WTC11 (cell line): ENCODE results near the gene INSL3. TPM values are rescaled to one million over a fixed set of nuclear protein-coding genes. Genes with fewer than 3 reads are reported as not detected.

Experiments used
- ATAC-seq: fragments of 200-7000 bp; cut with Tn5 transposase; 2 replicates; pipeline ENCODE4 v1.10.0; 2021; ENCODE audit warnings: mild to moderate bottlenecking, moderate library complexity
- CTCF ChIA-PET: fragments of 300-600 bp; sonication (Branson Sonifier 250); formaldehyde crosslinking; loops from one replicate; lab custom pipeline; 2021; ENCODE audit warnings: antibody characterized with exemption; lab: Charles Lee
- POLR2A ChIA-PET: fragments of 350-600 bp; sonication (Branson Sonifier 250); formaldehyde crosslinking; loops from one replicate; lab custom pipeline; 2021; ENCODE audit warnings: antibody characterized with exemption; lab: Charles Lee
- DNase-seq: peaks from one replicate; pipeline ENCODE4 v3.0.0; 2021; ENCODE audit warnings: low spot score
- H3K27ac Mint-ChIP-seq: 2 replicates; pipeline ENCODE4 v1.8.0; 2021; ENCODE audit warnings: mixed read lengths
- H3K27me3 Mint-ChIP-seq: 2 replicates; pipeline ENCODE4 v1.8.0; 2021; ENCODE audit warnings: low read depth, mild to moderate bottlenecking, moderate library complexity, mixed read lengths
- H3K36me3 Mint-ChIP-seq: 2 replicates; pipeline ENCODE4 v1.8.0; 2021; ENCODE audit warnings: mixed read lengths
- H3K4me1 Mint-ChIP-seq: 2 replicates; pipeline ENCODE4 v1.8.0; 2022; ENCODE audit warnings: mixed read lengths
- H3K4me3 Mint-ChIP-seq: 2 replicates; pipeline ENCODE4 v1.8.0; 2021; ENCODE audit warnings: mild to moderate bottlenecking, moderate library complexity, mixed read lengths
- H3K9me3 Mint-ChIP-seq: 2 replicates; pipeline ENCODE4 v1.8.0; 2021; ENCODE audit warnings: mixed read lengths
- ETV6 ChIP-seq: sonication (generic); formaldehyde crosslinking; IDR thresholded peaks from 2 replicates; pipeline ENCODE4 v1.8.1; 2022; ENCODE audit warnings: mild to moderate bottlenecking, missing genetic modification reagents
- FOXP1 ChIP-seq: sonication (generic); formaldehyde crosslinking; IDR thresholded peaks from 2 replicates; pipeline ENCODE4 v1.8.0; 2022; ENCODE audit warnings: missing genetic modification reagents, mild to moderate bottlenecking, moderate library complexity, borderline replicate concordance
- JAZF1 ChIP-seq: fragments of 250-450 bp; sonication (Bioruptor Pico); IDR thresholded peaks from 2 replicates; pipeline ENCODE4 v1.9.0; 2021; ENCODE audit warnings: moderate library complexity, mild to moderate bottlenecking, inconsistent platforms
- NR2C2 ChIP-seq: sonication (generic); formaldehyde crosslinking; IDR thresholded peaks from 2 replicates; pipeline ENCODE4 v1.8.0; 2022; ENCODE audit warnings: mild to moderate bottlenecking, missing genetic modification reagents
- NR3C1 ChIP-seq: sonication (generic); formaldehyde crosslinking; conservative IDR thresholded peaks from 2 replicates; pipeline ENCODE4 v1.8.1; 2023; ENCODE audit warnings: low read depth, mild to moderate bottlenecking, missing genetic modification reagents
- PRDM15 ChIP-seq: sonication (generic); formaldehyde crosslinking; IDR thresholded peaks from 2 replicates; pipeline ENCODE4 v1.8.0; 2022; ENCODE audit warnings: missing genetic modification reagents
- RORB ChIP-seq: fragments of 250-450 bp; sonication (Bioruptor Pico); IDR thresholded peaks from 2 replicates; pipeline ENCODE4 v1.9.0; 2021; ENCODE audit warnings: mild to moderate bottlenecking
- SMAD3 ChIP-seq: sonication (generic); formaldehyde crosslinking; IDR thresholded peaks from 2 replicates; pipeline ENCODE4 v1.8.0; 2022; ENCODE audit warnings: missing genetic modification reagents, mild to moderate bottlenecking, borderline replicate concordance
- SMAD4 ChIP-seq: sonication (generic); formaldehyde crosslinking; IDR thresholded peaks from 2 replicates; pipeline ENCODE4 v1.8.0; 2022; ENCODE audit warnings: mild to moderate bottlenecking, missing genetic modification reagents
- SP1 ChIP-seq: sonication (generic); formaldehyde crosslinking; conservative IDR thresholded peaks from 2 replicates; pipeline ENCODE4 v1.8.1; 2022; ENCODE audit warnings: missing genetic modification reagents
- ZNF532 ChIP-seq: fragments of 250-450 bp; sonication (Bioruptor Pico); IDR thresholded peaks from 2 replicates; pipeline ENCODE4 v1.9.0; 2021; ENCODE audit warnings: mild to moderate bottlenecking, borderline replicate concordance
- total RNA-seq: library from RNA; stranded (reverse); gene quantifications from 3 replicates; pipeline ENCODE4 v1.2.3, GENCODE V29; 2021
- TF ChIP-seq, protein P1 (sequence below): sonication (generic); formaldehyde crosslinking; IDR thresholded peaks from 2 replicates; pipeline ENCODE4 v1.8.1; 2023; ENCODE audit warnings: mild to moderate bottlenecking, missing genetic modification reagents, moderate library complexity
- TF ChIP-seq, protein P2 (sequence below): sonication (generic); formaldehyde crosslinking; IDR thresholded peaks from 2 replicates; pipeline ENCODE4 v1.8.1; 2023; ENCODE audit warnings: mild to moderate bottlenecking, missing genetic modification reagents
- TF ChIP-seq, protein P3 (sequence below): fragments of 250-450 bp; sonication (Bioruptor Pico); IDR thresholded peaks from 2 replicates; pipeline ENCODE4 v1.9.0; 2021; ENCODE audit warnings: mild to moderate bottlenecking
- TF ChIP-seq, protein P4 (sequence below): fragments of 250-450 bp; sonication (Bioruptor Pico); IDR thresholded peaks from 2 replicates; pipeline ENCODE4 v1.9.0; 2021; ENCODE audit warnings: moderate library complexity, mild to moderate bottlenecking, inconsistent platforms, borderline replicate concordance
- TF ChIP-seq, protein P5 (sequence below): fragments of 250-450 bp; sonication (Bioruptor Pico); IDR thresholded peaks from 2 replicates; pipeline ENCODE4 v1.8.0; 2021; ENCODE audit warnings: mild to moderate bottlenecking

INSL3 gene
- total RNA-seq, 1 experiment from 2014 or later, result 0.79 TPM

- ChIA-PET POLR2A (no interaction called here), CTCF (no interaction called here)
- no peaks in the 10 kb centered on the region for H3K9me3 Mint-ChIP-seq
- H3K36me3 Mint-ChIP-seq, result no peaks in the 10 kb centered on the region
- no peaks in the 10 kb centered on the region for H3K4me1 Mint-ChIP-seq
- H3K27me3 Mint-ChIP-seq, result no peaks in the 10 kb centered on the region; the same call in 1 of the 2 replicates
- DNase-seq, result no peak
- no peak for ATAC-seq
- no peak overlapping the region for H3K4me3 Mint-ChIP-seq
- no peak overlapping the region for H3K27ac Mint-ChIP-seq
- no peak for TF ChIP-seq NR3C1 (CRISPR knock-in tag)
- TF ChIP-seq NR2C2, result no peak
- TF ChIP-seq JAZF1 (CRISPR knock-in tag), result no peak
- TF ChIP-seq RORB (CRISPR knock-in tag), result no peak
- TF ChIP-seq FOXP1 (CRISPR knock-in tag), result no peak
- TF ChIP-seq PRDM15, result no peak
- no peak for TF ChIP-seq SP1 (CRISPR knock-in tag)
- no peak for TF ChIP-seq SMAD3 (CRISPR knock-in tag)
- TF ChIP-seq, protein P1, sequence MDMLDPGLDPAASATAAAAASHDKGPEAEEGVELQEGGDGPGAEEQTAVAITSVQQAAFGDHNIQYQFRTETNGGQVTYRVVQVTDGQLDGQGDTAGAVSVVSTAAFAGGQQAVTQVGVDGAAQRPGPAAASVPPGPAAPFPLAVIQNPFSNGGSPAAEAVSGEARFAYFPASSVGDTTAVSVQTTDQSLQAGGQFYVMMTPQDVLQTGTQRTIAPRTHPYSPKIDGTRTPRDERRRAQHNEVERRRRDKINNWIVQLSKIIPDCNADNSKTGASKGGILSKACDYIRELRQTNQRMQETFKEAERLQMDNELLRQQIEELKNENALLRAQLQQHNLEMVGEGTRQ (CRISPR knock-in tag), result no peak
- TF ChIP-seq ZNF532 (CRISPR knock-in tag), result no peak
- TF ChIP-seq, protein P2, sequence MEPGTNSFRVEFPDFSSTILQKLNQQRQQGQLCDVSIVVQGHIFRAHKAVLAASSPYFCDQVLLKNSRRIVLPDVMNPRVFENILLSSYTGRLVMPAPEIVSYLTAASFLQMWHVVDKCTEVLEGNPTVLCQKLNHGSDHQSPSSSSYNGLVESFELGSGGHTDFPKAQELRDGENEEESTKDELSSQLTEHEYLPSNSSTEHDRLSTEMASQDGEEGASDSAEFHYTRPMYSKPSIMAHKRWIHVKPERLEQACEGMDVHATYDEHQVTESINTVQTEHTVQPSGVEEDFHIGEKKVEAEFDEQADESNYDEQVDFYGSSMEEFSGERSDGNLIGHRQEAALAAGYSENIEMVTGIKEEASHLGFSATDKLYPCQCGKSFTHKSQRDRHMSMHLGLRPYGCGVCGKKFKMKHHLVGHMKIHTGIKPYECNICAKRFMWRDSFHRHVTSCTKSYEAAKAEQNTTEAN (CRISPR knock-in tag), result no peak
These were observed 14.4 kb downstream of the INSL3 start for GRCh38 chr19:17806945-17807344.

DNA sequence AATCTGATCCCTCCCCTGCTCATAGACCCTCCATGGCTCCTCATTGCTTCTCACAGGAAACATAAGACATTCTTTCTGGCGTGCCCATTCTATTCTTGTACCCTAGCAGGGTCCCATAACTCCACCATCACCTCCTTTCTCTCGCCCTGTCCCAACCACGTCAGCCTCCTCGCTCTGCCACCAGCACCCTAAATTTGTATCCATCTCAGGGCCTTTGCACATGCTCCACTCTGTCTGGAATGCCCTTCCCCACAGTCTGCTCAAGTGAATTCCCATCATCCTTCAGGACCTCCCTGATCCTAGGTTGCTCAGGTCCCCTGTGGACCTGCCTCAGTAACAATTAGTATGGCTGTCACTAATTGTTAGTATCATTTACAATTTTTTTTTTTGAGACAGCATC lies 15.9 kb downstream of the INSL3 start:
- no peak for ATAC-seq
- no peaks in the 10 kb centered on the region for H3K36me3 Mint-ChIP-seq
- H3K27ac Mint-ChIP-seq, result no peak overlapping the region
- POLR2A ChIA-PET, result no interaction called here
- no peak overlapping the region for H3K4me3 Mint-ChIP-seq
- H3K27me3 Mint-ChIP-seq, result no peaks in the 10 kb centered on the region; the same call in 1 of the 2 replicates
- DNase-seq, result no peak
- CTCF ChIA-PET, result interaction anchor here (0.8 to 1.8 kb wide), 3 partner anchors 39 to 309 kb away, joined by 3 to 9 read pairs (median 3); no protein-coding TSS in a partner anchor
- no peaks in the 10 kb centered on the region for H3K4me1 Mint-ChIP-seq
- H3K9me3 Mint-ChIP-seq, result no peaks in the 10 kb centered on the region
- TF ChIP-seq, protein P3, sequence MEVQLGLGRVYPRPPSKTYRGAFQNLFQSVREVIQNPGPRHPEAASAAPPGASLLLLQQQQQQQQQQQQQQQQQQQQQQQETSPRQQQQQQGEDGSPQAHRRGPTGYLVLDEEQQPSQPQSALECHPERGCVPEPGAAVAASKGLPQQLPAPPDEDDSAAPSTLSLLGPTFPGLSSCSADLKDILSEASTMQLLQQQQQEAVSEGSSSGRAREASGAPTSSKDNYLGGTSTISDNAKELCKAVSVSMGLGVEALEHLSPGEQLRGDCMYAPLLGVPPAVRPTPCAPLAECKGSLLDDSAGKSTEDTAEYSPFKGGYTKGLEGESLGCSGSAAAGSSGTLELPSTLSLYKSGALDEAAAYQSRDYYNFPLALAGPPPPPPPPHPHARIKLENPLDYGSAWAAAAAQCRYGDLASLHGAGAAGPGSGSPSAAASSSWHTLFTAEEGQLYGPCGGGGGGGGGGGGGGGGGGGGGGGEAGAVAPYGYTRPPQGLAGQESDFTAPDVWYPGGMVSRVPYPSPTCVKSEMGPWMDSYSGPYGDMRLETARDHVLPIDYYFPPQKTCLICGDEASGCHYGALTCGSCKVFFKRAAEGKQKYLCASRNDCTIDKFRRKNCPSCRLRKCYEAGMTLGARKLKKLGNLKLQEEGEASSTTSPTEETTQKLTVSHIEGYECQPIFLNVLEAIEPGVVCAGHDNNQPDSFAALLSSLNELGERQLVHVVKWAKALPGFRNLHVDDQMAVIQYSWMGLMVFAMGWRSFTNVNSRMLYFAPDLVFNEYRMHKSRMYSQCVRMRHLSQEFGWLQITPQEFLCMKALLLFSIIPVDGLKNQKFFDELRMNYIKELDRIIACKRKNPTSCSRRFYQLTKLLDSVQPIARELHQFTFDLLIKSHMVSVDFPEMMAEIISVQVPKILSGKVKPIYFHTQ (CRISPR knock-in tag), result no peak
- no peak for TF ChIP-seq ETV6 (CRISPR knock-in tag)
- no peak for TF ChIP-seq PRDM15
- TF ChIP-seq, protein P4, sequence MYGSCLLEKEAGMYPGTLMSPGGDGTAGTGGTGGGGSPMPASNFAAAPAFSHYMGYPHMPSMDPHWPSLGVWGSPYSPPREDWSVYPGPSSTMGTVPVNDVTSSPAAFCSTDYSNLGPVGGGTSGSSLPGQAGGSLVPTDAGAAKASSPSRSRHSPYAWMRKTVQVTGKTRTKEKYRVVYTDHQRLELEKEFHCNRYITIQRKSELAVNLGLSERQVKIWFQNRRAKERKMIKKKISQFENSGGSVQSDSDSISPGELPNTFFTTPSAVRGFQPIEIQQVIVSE (CRISPR knock-in tag), result no peak
- TF ChIP-seq, protein P5, sequence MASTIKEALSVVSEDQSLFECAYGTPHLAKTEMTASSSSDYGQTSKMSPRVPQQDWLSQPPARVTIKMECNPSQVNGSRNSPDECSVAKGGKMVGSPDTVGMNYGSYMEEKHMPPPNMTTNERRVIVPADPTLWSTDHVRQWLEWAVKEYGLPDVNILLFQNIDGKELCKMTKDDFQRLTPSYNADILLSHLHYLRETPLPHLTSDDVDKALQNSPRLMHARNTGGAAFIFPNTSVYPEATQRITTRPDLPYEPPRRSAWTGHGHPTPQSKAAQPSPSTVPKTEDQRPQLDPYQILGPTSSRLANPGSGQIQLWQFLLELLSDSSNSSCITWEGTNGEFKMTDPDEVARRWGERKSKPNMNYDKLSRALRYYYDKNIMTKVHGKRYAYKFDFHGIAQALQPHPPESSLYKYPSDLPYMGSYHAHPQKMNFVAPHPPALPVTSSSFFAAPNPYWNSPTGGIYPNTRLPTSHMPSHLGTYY (CRISPR knock-in tag), result no peak
- TF ChIP-seq SMAD4 (CRISPR knock-in tag), result no peak
